Activated T-cell treated with anti-CD3 and anti-CD28 coated beads, Interleukin-2, amount 50 U/mL, for 4 hours (primary cell): Measurements from ENCODE around the gene VSIG10L. TPM values are rescaled to one million over a fixed set of nuclear protein-coding genes. Genes with fewer than 3 reads are reported as not detected.

Experiments used
- ATAC-seq, 2 donors: fragments of 200-7000 bp; cut with Tn5 transposase; one replicate each; pipeline ENCODE4 v1.10.0; 2021
- DNase-seq: peaks from one replicate; pipeline ENCODE4 v3.0.0-alpha.2; 2020
- H3K27me3 Mint-ChIP-seq: one replicate; pipeline ENCODE4 v1.8.0; 2021; ENCODE audit warnings: low read depth, mixed read lengths
- H3K36me3 Mint-ChIP-seq: one replicate; pipeline ENCODE4 v1.8.0; 2022; ENCODE audit warnings: mixed read lengths; ENCODE audit not compliant: insufficient read depth
- H3K4me1 Mint-ChIP-seq: one replicate; pipeline ENCODE4 v1.8.0; 2021; ENCODE audit warnings: low read depth, mixed read lengths
- H3K4me3 Mint-ChIP-seq: one replicate; pipeline ENCODE4 v1.8.0; 2021; ENCODE audit warnings: mild to moderate bottlenecking, moderate library complexity, mixed read lengths
- H3K9me3 Mint-ChIP-seq: one replicate; pipeline ENCODE4 v1.8.0; 2021; ENCODE audit warnings: mixed read lengths
- total RNA-seq, 3 donors: library from RNA; stranded (reverse); gene quantifications; one replicate each; pipeline ENCODE4 v1.2.1, GENCODE V29; 2021

VSIG10L gene
- total RNA-seq, 3 donors from 2014 or later: 1.6 to 2.3 (median 1.8) TPM

GRCh38 chr19:51319649-51320279 is 22.2 kb downstream of the VSIG10L start:
- H3K36me3 Mint-ChIP-seq: no peaks in the 10 kb centered on the region
- peaks cover 44% of the 10 kb centered on the region for H3K27me3 Mint-ChIP-seq
- DNase-seq (no peak), ATAC-seq (no peak)
- H3K4me3 Mint-ChIP-seq: no peak overlapping the region
- H3K9me3 Mint-ChIP-seq: peaks cover 2% of the 10 kb centered on the region
- H3K4me1 Mint-ChIP-seq: no peaks in the 10 kb centered on the region

- DNase-seq (no peak), ATAC-seq (no peak)
- Mint-ChIP-seq H3K9me3 (peaks cover 6% of the 10 kb centered on the region), H3K4me1 (no peaks in the 10 kb centered on the region), H3K27me3 (peaks cover 43% of the 10 kb centered on the region), H3K4me3 (no peak overlapping the region), H3K36me3 (no peaks in the 10 kb centered on the region)
These were observed 23.0 kb downstream of the VSIG10L start for GRCh38 chr19:51318687-51319648.

- H3K4me3 Mint-ChIP-seq: no peak overlapping the region
- no peak for DNase-seq
- H3K4me1 Mint-ChIP-seq: peaks cover 2% of the 10 kb centered on the region
- peaks cover 6% of the 10 kb centered on the region for H3K9me3 Mint-ChIP-seq
- ATAC-seq: no peak
- H3K27me3 Mint-ChIP-seq: peaks cover 38% of the 10 kb centered on the region
- H3K36me3 Mint-ChIP-seq: no peaks in the 10 kb centered on the region
These were observed 24.0 kb downstream of the VSIG10L start for GRCh38 chr19:51317968-51318367.

- H3K36me3 Mint-ChIP-seq: no peaks in the 10 kb centered on the region
- no peak for DNase-seq
- peaks cover 2% of the 10 kb centered on the region for H3K4me1 Mint-ChIP-seq
- H3K4me3 Mint-ChIP-seq: no peak overlapping the region
- ATAC-seq: no peak
- H3K27me3 Mint-ChIP-seq: peaks cover 37% of the 10 kb centered on the region
- peaks cover 6% of the 10 kb centered on the region for H3K9me3 Mint-ChIP-seq
These were observed 24.6 kb downstream of the VSIG10L start for GRCh38 chr19:51317376-51317775.

GRCh38 chr19:51316688-51317087 is 25.3 kb downstream of the VSIG10L start:
- peaks cover 39% of the 10 kb centered on the region for H3K27me3 Mint-ChIP-seq
- H3K36me3 Mint-ChIP-seq: no peaks in the 10 kb centered on the region
- peaks cover 6% of the 10 kb centered on the region for H3K9me3 Mint-ChIP-seq
- ATAC-seq (no peak), DNase-seq (no peak)
- H3K4me3 Mint-ChIP-seq: no peak overlapping the region
- peaks cover 2% of the 10 kb centered on the region for H3K4me1 Mint-ChIP-seq

GRCh38 chr19:51311351-51312257 is 30.3 kb downstream of the VSIG10L start, which contains the start of gene IGLON5:
TSS of gene IGLON5 (plus strand) at chr19:51311644. CDS start at chr19:51311848, 204 bp downstream.
- Mint-ChIP-seq H3K36me3 (no peaks in the 10 kb centered on the region), H3K4me1 (peaks cover 2% of the 10 kb centered on the region), H3K27me3 (peaks cover 43% of the 10 kb centered on the region), H3K4me3 (no peak within 1 kb of the TSS), H3K9me3 (peaks cover 17% of the 10 kb centered on the region)
- ATAC-seq (no peak), DNase-seq (no peak)

GRCh38 chr19:51305479-51305878 is 36.5 kb downstream of the VSIG10L start:
- Mint-ChIP-seq H3K4me3 (no peak overlapping the region), H3K36me3 (no peaks in the 10 kb centered on the region), H3K27me3 (peaks cover 23% of the 10 kb centered on the region), H3K9me3 (peaks cover 29% of the 10 kb centered on the region), H3K4me1 (no peaks in the 10 kb centered on the region)
- ATAC-seq: no peak
- DNase-seq: no peak

GRCh38 chr19:51301266-51301665 is 40.7 kb downstream of the VSIG10L start:
- H3K4me1 Mint-ChIP-seq: no peaks in the 10 kb centered on the region
- peaks cover 7% of the 10 kb centered on the region for H3K27me3 Mint-ChIP-seq
- no peak overlapping the region for H3K4me3 Mint-ChIP-seq
- DNase-seq (no peak), ATAC-seq (no peak)
- no peaks in the 10 kb centered on the region for H3K36me3 Mint-ChIP-seq
- peaks cover 15% of the 10 kb centered on the region for H3K9me3 Mint-ChIP-seq

- DNase-seq: no peak
- ATAC-seq: no peak
- H3K27me3 Mint-ChIP-seq: peaks cover 12% of the 10 kb centered on the region
- H3K9me3 Mint-ChIP-seq: no peaks in the 10 kb centered on the region
- H3K4me1 Mint-ChIP-seq: no peaks in the 10 kb centered on the region
- no peak overlapping the region for H3K4me3 Mint-ChIP-seq
- H3K36me3 Mint-ChIP-seq: no peaks in the 10 kb centered on the region
These were observed 44.5 kb downstream of the VSIG10L start for GRCh38 chr19:51297406-51297805.

- Mint-ChIP-seq H3K4me3 (no peak overlapping the region), H3K4me1 (no peaks in the 10 kb centered on the region), H3K27me3 (peaks cover 12% of the 10 kb centered on the region), H3K9me3 (no peaks in the 10 kb centered on the region), H3K36me3 (no peaks in the 10 kb centered on the region)
- DNase-seq (no peak), ATAC-seq (no peak)
These were observed 45.4 kb downstream of the VSIG10L start for GRCh38 chr19:51296336-51297093.

- Mint-ChIP-seq H3K4me3 (no peak overlapping the region), H3K4me1 (no peaks in the 10 kb centered on the region), H3K27me3 (peaks cover 12% of the 10 kb centered on the region), H3K36me3 (no peaks in the 10 kb centered on the region), H3K9me3 (no peaks in the 10 kb centered on the region)
- ATAC-seq (no peak), DNase-seq (no peak)
These were observed 46.4 kb downstream of the VSIG10L start for GRCh38 chr19:51295382-51296126.

- Mint-ChIP-seq H3K4me1 (no peaks in the 10 kb centered on the region), H3K9me3 (no peaks in the 10 kb centered on the region)
- no peak for DNase-seq
These were observed 47.0 kb downstream of the VSIG10L start for GRCh38 chr19:51294977-51295375.

More at GRCh38 chr19:51294977-51295375, 47.0 kb downstream of the VSIG10L start:
- Mint-ChIP-seq H3K4me3 (no peak overlapping the region), H3K36me3 (no peaks in the 10 kb centered on the region), H3K27me3 (peaks cover 12% of the 10 kb centered on the region)
- no peak for ATAC-seq
